ENCODE data around the gene KIAA1143.

The KIAA1143 gene

DNA sequence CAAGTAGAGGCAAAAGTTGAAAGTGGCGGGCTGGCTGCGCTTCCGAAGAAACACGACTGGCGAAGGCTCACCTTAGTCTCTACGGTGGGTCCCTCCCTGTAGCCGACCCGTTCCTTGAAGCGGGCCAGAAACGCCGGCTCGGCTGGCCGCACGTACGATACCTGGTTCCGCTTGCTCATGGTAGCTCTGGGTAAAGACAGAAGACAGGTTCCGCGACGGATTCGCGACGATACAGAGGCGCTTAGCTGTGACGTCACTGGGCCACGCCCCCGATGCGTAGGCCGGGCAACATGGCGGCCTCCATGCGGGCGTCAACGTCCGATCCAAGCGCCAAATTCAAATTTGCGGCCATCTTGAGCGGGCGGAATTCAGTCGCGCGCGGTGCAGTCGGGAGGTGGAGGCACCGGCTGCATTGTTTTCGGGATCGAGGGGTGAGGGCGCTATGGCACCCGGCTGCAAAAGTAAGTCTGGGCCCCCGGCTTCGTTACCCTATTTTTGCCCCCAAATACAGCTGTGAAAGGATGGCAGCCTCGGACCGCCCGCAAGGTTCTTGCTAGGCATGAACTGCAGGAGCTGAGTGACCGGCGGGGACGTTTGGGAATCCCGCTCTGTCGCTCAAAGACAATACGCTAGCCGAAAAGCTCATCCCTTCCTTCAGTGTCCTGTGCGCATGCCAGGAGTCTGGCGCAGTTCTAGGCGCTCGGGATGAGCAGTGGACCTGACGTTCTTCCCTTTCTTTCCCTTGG, at the start of gene KIAA1143, which contains the start of gene KIF15:
Gene KIAA1143 (minus strand): TSS at position 196 of the 746 bp plus-strand sequence. CDS start 17 bp downstream, at position 179.
Gene KIF15 (plus strand): TSS at position 371 of the 746 bp plus-strand sequence. CDS start 72 bp downstream, at position 443.
- peak; percentile 76 for DNase-seq

DNA sequence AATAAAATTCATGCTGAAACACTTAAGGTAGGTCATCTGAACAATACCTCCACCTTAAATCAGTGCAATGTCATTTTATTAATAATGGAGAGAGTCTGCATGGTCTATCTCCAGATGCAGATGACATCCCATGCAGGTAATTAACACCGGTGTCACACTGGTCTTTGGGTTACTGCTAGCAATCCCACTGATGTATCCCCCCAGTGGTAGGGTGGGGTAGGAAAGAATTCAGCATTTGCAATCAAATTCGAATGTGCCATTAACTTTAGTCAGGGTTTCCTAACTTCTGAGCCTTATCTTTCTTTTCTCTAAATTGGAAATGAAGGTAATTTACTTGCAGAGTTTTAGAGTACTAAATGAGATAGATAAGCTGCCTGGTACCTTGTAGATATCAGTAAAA, 44.5 kb upstream of the KIAA1143 start:
- DNase-seq, result no peak

DNA sequence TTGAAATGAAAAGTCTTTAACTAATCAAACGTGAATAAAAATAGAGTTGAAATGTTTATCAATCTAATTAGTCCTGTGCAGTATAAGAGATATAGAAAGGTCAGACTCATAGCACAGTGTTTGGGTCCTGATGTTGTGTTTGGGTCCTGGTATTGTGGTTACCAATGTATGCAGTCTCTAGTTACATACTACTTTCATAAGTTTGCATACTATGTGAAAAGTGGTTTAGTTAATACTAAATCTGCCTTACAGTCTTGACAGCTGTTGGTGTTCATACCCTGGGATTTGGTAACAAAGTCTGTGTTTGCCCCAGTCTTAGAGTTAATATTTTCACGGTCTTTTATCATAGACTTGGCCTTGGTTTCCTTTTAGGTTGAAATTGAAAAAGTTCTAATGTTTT, 41.9 kb upstream of the KIAA1143 start:
- no peak for DNase-seq

DNA sequence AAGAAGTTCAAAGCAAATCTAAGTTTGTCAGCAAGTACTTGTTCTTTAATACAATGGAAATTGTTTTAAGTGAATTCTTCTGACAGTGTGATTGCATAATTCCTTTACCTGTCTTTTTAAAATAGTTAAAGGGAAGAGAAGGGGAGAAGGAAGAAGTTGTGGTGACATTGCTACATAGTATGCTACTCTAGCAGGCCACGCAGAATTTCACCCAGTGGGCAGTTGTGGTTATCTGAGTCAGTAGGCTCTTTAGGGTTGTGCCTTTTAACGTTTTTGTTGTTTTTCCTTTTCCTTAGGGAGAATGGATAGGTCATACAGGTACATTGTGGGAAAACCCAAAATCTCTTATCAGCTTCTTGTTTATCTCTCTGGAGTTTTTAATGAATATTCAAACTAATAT, 40.6 kb upstream of the KIAA1143 start:
- DNase-seq, result no peak

DNA sequence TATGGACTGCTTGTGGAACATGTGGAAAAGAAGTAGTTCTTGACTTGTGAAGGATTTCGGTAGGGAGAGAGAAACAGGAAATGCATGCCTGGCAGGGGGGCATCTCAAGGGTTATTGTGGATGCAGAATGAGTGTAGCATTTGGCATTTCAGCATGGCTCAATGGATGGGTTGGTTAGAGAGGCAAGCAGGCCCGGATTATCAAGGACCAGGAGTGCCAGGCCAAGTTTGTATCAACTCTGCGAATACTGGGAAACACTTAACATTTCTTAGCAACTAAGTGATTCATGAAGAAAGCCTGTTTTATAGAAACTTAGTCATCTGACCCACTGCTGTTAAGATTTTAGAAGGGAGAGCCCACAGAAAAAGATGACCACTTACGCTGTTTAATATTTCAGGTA, 33.8 kb upstream of the KIAA1143 start:
- no peak for DNase-seq

DNA sequence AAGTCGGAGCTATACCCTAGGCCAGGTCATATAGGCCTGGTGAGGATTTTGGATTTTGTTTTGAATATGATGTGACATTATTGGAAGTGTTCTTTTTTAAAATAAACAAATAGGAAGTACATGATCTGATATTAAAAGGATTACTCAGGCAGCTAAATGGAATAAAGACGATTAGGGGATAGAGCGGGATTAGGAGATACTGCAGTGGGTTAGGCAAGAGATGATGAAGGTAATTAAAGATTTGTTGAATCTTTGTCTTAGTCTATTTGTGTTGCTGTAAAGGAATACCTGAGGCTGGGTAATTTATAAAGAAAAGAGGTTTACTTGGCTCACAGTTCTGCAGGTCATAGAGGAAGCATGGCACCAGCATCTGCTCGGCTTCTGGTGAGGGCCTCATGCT, 21.5 kb upstream of the KIAA1143 start:
- no peak for DNase-seq

DNA sequence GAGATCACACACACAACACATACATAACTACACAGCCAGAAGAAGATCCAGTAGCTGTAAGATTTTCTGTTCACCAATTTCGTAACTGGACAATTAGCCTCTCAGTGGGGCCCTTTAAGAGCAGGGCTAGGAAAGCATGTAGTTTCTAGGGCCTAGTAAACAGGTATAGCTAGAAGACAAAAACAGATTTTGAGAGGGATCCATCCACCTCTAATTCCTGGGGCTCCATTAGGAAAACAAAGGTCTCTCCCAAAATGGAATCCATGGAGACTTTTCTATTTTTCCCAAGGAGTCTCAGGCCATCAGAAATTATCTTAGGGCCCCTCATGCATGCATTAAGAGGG, 10.7 kb upstream of the KIAA1143 start:
- DNase-seq, result no peak

DNA sequence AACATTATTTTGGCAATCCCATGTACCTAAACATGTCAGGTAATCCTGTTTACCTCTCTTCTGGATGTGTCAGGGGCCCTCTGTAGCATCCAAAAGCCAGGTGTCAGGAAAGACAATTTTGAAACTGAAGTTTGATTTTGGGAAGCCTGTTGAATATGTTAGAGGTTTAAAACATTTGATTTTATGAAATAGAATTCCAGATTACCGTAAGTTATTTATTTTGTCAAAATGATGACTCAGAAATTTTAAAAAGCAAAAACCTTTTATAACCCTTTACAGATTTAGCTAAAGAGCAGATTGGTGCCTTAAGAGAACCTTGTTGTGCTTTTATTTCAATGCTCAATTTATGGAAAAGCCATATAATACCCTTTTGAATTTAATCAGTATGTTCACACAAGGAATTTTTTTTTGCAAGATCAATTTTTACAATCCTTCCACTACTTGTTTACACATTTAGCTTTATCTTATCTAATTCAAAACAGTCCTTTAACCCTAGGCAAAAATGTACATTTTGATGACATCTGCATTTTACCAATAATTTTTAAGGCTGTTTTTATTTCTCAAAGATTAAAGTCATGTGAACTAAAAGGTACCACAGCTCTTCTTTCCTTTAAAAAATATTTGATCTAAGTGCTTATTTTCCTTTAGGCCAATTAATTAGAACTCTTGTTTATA, 10.1 kb upstream of the KIAA1143 start:
- DNase-seq, result no peak

DNA sequence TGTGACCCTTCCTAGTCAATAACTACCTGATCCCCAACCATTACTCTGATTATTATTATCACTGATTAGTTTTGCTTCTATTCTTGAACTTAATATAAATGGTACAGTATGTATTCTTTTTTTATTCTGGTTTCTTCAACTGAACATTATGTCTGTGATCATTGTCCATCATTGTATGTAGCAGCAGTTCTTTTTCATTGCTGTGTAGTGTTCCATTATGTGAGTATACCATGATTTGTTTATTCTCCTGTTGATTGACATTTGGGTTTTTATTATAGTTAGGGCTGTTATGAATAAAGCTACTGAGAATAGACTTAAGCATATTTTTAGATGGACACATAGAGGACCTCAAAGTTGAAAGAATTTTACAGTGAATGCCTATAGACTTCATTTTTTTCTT, 2.8 kb upstream of the KIAA1143 start:
- no peak for DNase-seq

DNA sequence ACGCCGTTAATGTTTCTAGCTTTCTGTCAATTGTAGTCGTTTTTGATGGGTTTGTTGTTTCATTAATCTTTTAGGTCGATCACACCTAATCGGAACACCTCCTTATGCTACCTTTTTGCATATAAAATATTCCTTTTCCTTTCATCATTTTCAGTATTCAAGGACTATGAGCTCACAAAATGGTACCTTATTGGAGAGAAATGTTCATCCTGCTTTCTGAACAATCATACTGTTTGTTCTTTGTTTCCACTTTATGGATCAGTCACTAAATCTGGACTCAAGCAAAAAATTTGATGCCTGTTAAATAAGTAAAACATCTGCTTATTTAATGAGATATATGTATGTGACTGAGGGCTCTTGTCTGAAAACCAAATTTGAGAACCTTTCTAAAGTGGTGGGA, 1.3 kb upstream of the KIAA1143 start:
- DNase-seq, result no peak

DNA sequence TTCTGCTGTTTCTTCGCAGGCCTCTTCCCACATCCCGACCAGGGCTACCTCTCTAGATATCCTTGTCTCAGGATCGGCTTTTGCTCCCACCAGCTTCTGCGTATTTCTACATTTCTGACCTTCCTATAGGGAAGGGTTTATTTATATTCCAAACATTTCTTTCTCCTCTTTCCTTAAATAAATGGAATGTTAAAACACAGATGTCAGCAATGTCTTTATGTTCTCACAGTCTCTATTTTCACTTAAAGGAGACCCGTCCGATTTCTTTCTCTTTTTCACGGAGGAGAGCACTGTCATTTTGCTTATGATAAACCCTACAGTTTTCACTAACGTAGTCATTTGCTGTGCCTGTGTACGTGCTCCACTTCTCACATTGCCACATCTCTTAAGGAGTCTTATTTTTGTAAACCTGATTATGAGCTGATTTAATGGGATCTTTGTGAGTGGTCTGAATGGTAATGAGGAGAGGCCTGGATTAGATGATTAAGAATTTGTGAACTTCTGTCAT, 805 bp upstream of the KIAA1143 start:
- DNase-seq, result no peak

DNA sequence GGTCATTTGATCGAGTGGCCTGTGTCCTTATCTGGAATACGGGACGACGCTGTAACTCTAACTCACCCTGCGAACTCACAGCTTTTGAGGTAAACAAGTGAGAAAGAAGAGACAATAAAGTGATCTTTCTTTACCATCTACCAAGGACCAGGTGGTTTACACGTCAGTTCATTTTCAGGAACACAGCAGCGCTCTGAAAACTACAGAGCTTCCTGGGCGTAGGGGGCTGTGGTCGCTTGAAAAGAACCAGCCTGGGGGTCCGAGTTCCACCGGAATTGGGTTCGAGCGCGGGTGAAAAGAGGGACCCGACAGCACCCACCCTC, 357 bp downstream of the KIAA1143 start:
- no peak for DNase-seq

DNA sequence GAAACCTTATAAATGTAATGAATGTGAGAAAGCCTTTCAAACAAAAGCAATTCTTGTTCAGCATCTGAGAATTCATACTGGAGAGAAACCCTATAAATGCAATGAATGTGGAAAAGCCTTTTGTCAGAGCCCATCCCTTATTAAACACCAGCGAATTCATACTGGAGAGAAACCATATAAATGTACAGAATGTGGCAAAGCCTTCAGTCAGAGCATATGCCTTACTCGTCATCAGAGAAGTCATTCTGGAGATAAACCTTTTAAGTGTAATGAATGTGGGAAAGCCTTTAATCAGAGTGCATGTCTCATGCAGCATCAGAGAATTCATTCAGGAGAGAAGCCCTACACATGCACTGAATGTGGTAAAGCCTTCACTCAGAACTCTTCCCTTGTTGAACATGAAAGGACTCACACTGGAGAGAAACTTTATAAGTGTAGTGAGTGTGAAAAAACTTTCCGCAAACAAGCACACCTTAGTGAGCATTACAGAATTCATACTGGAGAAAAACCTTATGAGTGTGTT, 26.7 kb downstream of the KIAA1143 start:
- DNase-seq, result no peak

DNA sequence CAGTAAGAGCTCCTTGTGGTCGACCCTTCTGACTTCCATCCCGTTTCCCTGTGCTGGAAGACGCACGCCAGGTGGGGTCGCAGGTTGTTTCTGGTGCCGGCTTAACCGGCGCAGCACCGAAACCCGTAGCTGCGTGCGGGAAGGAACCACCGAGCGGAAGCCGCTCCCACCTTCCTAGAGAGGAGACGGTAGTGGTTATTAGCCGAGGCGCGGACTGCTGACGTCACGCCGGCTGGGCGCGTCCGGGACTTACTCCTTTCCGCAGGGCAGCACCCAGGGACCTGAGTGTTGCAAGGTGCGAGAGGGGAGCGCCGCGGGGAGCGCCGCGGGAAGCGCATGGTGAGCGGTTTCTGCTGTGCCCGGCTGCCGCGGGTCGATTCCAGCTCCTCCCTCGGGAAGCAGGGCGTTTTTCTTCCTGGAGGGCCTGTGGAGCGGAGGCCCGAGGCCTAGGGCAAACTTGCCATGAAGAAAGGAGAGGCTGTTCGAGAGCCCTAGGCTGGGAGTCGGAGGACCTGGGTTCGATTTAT, 32.0 kb downstream of the KIAA1143 start, which contains the start of gene ZNF501:
Gene ZNF501 (plus strand): TSS at position 252 of the 527 bp plus-strand sequence. CDS start 4,787 bp downstream, outside the sequence.
- DNase-seq, result peak; percentile 81

DNA sequence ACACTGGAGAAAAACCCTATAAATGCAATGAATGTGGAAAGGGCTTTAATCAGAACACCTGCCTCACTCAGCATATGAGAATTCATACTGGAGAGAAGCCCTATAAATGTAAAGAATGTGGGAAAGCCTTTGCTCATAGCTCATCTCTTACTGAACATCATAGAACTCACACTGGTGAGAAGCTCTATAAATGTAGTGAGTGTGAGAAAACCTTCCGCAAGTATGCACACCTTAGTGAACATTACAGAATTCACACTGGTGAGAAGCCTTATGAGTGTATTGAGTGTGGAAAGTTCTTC, 39.4 kb downstream of the KIAA1143 start:
- DNase-seq, result no peak

DNA sequence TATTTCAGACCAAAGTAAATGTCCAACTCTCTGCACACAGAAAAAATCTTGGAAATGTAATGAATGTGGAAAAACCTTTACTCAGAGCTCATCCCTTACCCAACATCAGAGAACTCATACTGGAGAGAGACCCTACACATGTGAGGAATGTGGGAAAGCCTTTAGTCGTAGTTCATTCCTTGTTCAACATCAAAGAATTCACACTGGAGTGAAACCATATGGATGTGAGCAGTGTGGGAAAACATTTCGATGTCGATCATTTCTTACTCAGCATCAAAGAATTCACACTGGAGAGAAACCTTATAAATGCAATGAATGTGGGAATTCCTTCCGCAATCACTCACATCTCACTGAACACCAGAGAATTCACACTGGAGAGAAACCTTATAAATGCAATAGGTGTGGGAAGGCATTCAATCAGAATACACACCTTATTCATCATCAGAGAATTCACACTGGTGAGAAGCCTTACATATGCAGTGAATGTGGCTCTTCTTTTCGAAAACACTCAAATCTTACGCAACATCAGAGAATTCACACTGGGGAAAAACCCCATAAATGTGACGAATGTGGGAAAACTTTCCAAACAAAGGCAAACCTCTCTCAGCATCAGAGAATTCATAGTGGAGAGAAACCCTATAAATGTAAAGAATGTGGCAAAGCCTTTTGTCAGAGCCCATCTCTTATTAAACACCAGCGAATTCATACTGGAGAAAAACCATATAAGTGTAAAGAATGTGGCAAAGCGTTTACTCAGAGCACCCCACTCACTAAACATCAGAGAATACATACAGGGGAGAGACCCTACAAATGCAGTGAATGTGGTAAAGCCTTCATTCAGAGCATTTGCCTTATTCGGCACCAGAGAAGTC, 40.0 kb downstream of the KIAA1143 start:
- DNase-seq, result no peak

DNA sequence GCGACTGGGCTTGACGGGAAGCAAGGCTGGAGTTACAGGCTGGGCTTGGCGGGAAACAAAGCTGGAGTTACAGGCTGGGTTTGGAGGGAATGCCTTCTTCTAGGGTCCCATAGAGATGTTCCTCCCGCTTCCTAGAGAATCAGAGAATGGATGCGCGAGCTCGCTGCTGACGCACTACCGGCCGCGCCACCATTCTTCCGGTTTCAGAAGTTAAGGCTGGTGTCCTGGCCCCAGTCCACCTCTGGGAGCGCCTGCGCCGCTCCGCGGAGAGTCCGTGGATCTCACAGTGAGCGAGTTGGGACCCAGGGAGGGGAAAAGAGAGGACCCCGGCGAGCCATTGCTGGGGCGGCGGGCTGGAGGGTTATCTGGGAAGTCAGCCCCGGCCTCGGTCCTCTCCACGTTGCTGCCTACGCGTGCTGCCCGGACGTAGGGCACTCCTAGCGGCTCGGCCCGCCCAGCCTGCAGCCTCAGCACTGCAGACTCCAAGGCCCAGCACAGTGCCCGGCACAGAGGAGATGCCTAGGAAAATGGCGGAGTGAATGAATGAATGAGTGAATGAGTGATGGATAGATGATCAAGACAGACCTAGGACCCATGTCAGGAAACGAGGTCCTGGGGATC, 48.9 kb downstream of the KIAA1143 start, which contains the start of gene ZNF502:
Gene ZNF502 (plus strand): TSS at position 206 of the 621 bp plus-strand sequence. CDS start 7,602 bp downstream, outside the sequence.
- peak; percentile 74 for DNase-seq

Data from NCI-H1105 (cell line).